Calu3 (cell line): ENCODE data around the gene SLAMF1. TPM values are rescaled to one million over a fixed set of nuclear protein-coding genes. Genes with fewer than 3 reads are reported as not detected.
"Not testable (repeated sequence)": the region's sequence is repeated elsewhere in the genome, so short reads cannot be mapped to it uniquely, and the experiment has no call there.

Source experiments
- BruUV-seq: library from RNA; stranded (reverse); fragments of 400-500 nt; replicated peaks from 2 replicates; lab custom pipeline; 2021; lab: Mats Ljungman, UMichigan
- CTCF ChIA-PET: fragments of 300-600 bp; sonication (Branson Sonifier 250); formaldehyde crosslinking; loops from one replicate; lab custom pipeline; 2022; ENCODE audit warnings: antibody characterized with exemption; lab: Charles Lee
- DNase-seq: peaks from one replicate; pipeline ENCODE4 v3.0.0; 2022
- H3K27ac Mint-ChIP-seq: one replicate; pipeline ENCODE4 v1.8.0; 2022; ENCODE audit warnings: mixed read lengths; ENCODE audit not compliant: unreplicated experiment
- H3K27me3 Mint-ChIP-seq: one replicate; pipeline ENCODE4 v1.8.0; 2022; ENCODE audit warnings: mixed read lengths; ENCODE audit not compliant: unreplicated experiment
- H3K36me3 Mint-ChIP-seq: one replicate; pipeline ENCODE4 v1.8.0; 2022; ENCODE audit warnings: mild to moderate bottlenecking, moderate library complexity, mixed read lengths; ENCODE audit not compliant: insufficient read depth, unreplicated experiment
- H3K4me1 Mint-ChIP-seq: one replicate; pipeline ENCODE4 v1.8.0; 2022; ENCODE audit warnings: mild to moderate bottlenecking, low read depth, mixed read lengths; ENCODE audit not compliant: unreplicated experiment
- H3K4me3 Mint-ChIP-seq: one replicate; pipeline ENCODE4 v1.8.0; 2022; ENCODE audit warnings: mild to moderate bottlenecking, low read depth, moderate library complexity, mixed read lengths; ENCODE audit not compliant: unreplicated experiment
- H3K9me3 Mint-ChIP-seq: one replicate; pipeline ENCODE4 v1.8.0; 2022; ENCODE audit warnings: low read depth, mixed read lengths; ENCODE audit not compliant: unreplicated experiment
- intact Hi-C: fragments of 100-400 bp; cut with micrococcal nuclease; formaldehyde crosslinking; loops from one replicate; pipeline ENCODE4 v1.10.0; 2022; ENCODE audit not compliant: unreplicated experiment
- total RNA-seq: library from RNA; stranded (reverse); gene quantifications from 2 replicates; pipeline ENCODE4 v1.2.3, GENCODE V29; 2022
- TF ChIP-seq, protein P1 (sequence below): fragments of 200-600 bp; IDR thresholded peaks from one replicate; pipeline ENCODE4 v1.8.0; 2022; ENCODE audit warnings: antibody characterized with exemption; ENCODE audit not compliant: unreplicated experiment

The SLAMF1 gene
- total RNA-seq, 1 experiment from 2014 or later: not detected

DNA sequence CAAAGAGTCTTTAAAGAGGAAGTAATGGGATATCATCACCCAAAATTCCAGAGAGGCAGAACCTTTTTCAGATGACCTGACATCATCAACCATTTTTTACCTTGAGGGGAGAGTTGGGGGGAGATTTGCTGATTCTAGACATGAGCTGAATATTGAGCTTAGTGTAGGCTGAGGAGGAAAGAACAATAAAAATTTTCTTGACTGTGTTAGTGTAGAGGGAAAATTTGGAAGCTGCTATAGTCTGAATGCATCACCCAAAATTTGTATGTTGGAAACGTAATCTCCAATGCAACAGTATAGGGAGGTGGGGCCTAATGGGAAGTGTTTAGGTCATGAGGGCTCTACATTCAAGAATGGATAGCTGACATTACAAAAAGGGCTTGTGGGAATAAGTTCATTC is 49.8 kb downstream of the SLAMF1 start:
- peaks cover 9% of the 10 kb centered on the region for H3K9me3 Mint-ChIP-seq
- TF ChIP-seq, protein P1, sequence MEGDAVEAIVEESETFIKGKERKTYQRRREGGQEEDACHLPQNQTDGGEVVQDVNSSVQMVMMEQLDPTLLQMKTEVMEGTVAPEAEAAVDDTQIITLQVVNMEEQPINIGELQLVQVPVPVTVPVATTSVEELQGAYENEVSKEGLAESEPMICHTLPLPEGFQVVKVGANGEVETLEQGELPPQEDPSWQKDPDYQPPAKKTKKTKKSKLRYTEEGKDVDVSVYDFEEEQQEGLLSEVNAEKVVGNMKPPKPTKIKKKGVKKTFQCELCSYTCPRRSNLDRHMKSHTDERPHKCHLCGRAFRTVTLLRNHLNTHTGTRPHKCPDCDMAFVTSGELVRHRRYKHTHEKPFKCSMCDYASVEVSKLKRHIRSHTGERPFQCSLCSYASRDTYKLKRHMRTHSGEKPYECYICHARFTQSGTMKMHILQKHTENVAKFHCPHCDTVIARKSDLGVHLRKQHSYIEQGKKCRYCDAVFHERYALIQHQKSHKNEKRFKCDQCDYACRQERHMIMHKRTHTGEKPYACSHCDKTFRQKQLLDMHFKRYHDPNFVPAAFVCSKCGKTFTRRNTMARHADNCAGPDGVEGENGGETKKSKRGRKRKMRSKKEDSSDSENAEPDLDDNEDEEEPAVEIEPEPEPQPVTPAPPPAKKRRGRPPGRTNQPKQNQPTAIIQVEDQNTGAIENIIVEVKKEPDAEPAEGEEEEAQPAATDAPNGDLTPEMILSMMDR: no peak
- peaks cover 67% of the 10 kb centered on the region for H3K27me3 Mint-ChIP-seq
- H3K4me1 Mint-ChIP-seq: no peaks in the 10 kb centered on the region
- no peak overlapping the region for H3K4me3 Mint-ChIP-seq
- no TSS peak for BruUV-seq
- no peak for DNase-seq
- intact Hi-C loops: no loop called here
- CTCF ChIA-PET: no interaction called here
- no peaks in the 10 kb centered on the region for H3K36me3 Mint-ChIP-seq
- H3K27ac Mint-ChIP-seq: no peak overlapping the region

GRCh38 chr1:160590488-160590887 is 56.4 kb downstream of the SLAMF1 start:
- DNase-seq: no peak
- H3K9me3 Mint-ChIP-seq: peaks cover 5% of the 10 kb centered on the region
- H3K4me1 Mint-ChIP-seq: no peaks in the 10 kb centered on the region
- H3K27me3 Mint-ChIP-seq: peaks cover 35% of the 10 kb centered on the region
- CTCF ChIA-PET: no interaction called here
- H3K4me3 Mint-ChIP-seq: no peak overlapping the region
- H3K27ac Mint-ChIP-seq: no peak overlapping the region
- TF ChIP-seq, protein P1: no peak
- no peaks in the 10 kb centered on the region for H3K36me3 Mint-ChIP-seq
- intact Hi-C loops: no loop called here
- no TSS peak for BruUV-seq

- no peaks in the 10 kb centered on the region for H3K9me3 Mint-ChIP-seq
- TF ChIP-seq, protein P1: no peak
- H3K27me3 Mint-ChIP-seq: peaks cover 14% of the 10 kb centered on the region
- CTCF ChIA-PET: no interaction called here
- no peak overlapping the region for H3K4me3 Mint-ChIP-seq
- H3K4me1 Mint-ChIP-seq: no peaks in the 10 kb centered on the region
- DNase-seq: no peak
- H3K27ac Mint-ChIP-seq: no peak overlapping the region
- intact Hi-C loops: no loop called here
- BruUV-seq: no TSS peak
- no peaks in the 10 kb centered on the region for H3K36me3 Mint-ChIP-seq
These were observed 58.4 kb downstream of the SLAMF1 start for GRCh38 chr1:160588468-160588867.

- intact Hi-C loops: no loop called here
These were observed 62.1 kb downstream of the SLAMF1 start for GRCh38 chr1:160584784-160585183.

GRCh38 chr1:160582976-160583375 is 63.9 kb downstream of the SLAMF1 start:
- CTCF ChIA-PET, H3K27me3 Mint-ChIP-seq, intact Hi-C loops, H3K4me1 Mint-ChIP-seq, BruUV-seq, H3K27ac Mint-ChIP-seq, H3K36me3 Mint-ChIP-seq, H3K4me3 Mint-ChIP-seq, H3K9me3 Mint-ChIP-seq, DNase-seq: not testable (repeated sequence)

More at GRCh38 chr1:160584784-160585183, 62.1 kb downstream of the SLAMF1 start:
- no TSS peak for BruUV-seq
- H3K27me3 Mint-ChIP-seq: peaks cover 12% of the 10 kb centered on the region
- DNase-seq: no peak
- CTCF ChIA-PET: no interaction called here
- no peaks in the 10 kb centered on the region for H3K9me3 Mint-ChIP-seq
- no peaks in the 10 kb centered on the region for H3K36me3 Mint-ChIP-seq
- H3K27ac Mint-ChIP-seq: no peak overlapping the region
- no peaks in the 10 kb centered on the region for H3K4me1 Mint-ChIP-seq
- no peak overlapping the region for H3K4me3 Mint-ChIP-seq
- TF ChIP-seq, protein P1: no peak
